ENCODE results near the gene CNGA2.
"Not testable (repeated sequence)": the region's sequence is repeated elsewhere in the genome, so short reads cannot be mapped to it uniquely, and the experiment has no call there.

CNGA2 gene

GRCh38 chrX:151734446-151734845, at the start of gene CNGA2:
Gene CNGA2, plus strand, starts transcription at chrX:151734746. Its CDS starts 3,738 bp downstream, at chrX:151738484.
- no peak for DNase-seq

DNA sequence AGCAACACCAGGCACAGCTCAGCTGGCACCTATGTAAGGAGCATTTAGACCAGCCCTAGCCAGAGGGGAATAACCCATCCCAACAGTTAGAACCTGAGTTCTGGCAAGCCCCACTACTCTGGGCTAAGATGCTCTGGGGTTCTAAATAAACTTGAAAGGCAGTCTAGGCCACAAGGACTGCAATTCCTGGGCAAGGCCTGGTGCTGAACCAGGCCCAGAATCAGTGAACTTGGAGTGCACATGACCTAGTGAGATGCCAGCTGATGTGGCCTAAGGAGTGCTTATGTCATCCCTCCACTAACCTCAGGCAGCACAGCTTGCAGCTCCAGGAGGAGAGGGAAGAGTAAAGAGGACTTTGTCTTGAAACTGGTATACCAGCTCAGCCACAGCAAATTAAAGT, 46.9 kb upstream of the CNGA2 start:
- DNase-seq = no peak

DNA sequence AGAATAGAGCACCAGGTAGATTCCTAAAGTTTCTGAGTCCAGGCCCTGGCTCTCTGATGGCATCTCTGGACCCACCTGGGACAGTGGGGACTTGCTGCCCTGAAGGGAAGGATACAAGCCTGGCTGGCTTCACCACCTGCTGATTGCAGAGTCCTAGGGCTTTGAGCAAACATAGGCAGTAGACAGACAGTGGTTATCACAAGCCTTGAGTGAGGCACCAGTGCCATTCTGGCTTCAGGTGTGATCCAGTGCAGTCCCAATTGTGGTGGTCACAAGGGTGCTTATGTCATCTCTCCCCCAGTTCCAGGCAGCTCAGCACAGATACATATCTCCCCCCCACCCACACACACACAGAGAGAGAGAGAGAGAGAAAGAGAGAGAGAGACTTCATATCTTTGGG, 45.9 kb upstream of the CNGA2 start:
- no peak for DNase-seq

DNA sequence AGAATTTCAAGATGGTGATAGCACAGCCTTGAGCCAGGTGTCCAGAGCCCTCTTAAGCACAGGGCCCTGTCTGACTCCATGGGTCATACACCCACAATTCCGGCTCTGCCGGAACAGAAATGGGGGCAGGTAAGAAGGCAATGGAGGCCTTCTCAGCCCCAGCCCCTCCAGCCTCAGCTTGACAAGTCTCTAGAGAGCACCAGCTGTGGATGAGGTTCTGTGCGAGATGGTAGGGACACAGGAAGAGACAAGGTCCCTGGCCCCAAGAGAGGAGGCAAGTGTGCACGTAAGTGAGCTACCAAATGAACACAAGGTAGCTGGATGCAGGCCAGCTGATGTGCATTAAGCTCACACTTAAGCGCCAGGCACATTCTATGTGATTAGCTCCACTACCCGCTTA, 41.7 kb upstream of the CNGA2 start:
- no peak for DNase-seq

GRCh38 chrX:151694121-151694520, 40.4 kb upstream of the CNGA2 start:
- no peak for DNase-seq

DNA sequence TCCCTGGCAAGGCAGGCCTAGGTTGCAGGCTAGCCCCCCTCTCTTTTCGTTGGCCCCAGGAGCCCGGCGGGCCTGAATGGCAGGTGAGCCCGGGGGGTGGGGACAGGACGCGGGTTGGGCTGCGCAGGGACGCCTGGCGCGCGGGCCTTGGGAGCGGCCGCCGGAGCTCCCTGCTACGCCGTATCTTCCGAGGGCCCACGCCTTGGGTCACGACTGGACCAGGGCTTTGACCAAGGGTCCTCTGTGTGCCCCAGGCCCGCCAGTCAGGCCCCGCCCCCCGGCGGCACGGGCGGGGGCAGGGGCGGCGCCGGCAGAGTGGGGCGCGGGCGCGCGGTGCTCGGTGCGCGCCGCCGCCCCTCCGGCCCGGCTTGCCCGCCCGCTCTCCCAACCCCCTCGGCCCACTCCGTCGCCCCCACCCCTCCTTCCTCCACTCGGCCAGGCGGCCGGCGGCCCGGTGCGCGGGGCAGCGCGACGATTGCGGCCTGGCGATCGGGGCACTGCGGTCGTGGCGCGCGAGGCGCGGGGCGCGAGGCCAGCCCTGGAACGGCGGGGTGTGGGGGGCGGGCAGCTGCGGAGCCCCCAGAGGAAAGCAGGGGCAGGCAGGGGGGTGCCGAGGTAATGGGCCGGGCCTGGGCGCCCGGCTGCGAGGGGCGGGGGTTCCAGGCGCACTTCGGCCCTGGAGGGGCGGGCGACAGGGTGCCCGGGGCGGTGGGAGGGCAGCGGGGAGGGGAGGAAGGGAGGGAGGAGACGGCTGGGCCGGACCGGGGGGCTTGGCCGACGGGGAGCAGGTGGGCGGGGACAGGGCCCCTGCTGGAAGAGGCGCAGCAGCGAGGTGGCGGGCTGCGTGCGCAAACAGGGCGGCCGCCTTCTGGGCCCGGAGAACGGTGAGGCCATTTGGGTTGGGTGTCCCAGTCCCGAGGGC, 39.6 kb upstream of the CNGA2 start, which contains the start of gene PRRG3:
TSS of gene PRRG3 (plus strand) at position 798 of the 922 bp plus-strand sequence. CDS start 3,357 bp downstream, outside the sequence.
- no peak for DNase-seq

DNA sequence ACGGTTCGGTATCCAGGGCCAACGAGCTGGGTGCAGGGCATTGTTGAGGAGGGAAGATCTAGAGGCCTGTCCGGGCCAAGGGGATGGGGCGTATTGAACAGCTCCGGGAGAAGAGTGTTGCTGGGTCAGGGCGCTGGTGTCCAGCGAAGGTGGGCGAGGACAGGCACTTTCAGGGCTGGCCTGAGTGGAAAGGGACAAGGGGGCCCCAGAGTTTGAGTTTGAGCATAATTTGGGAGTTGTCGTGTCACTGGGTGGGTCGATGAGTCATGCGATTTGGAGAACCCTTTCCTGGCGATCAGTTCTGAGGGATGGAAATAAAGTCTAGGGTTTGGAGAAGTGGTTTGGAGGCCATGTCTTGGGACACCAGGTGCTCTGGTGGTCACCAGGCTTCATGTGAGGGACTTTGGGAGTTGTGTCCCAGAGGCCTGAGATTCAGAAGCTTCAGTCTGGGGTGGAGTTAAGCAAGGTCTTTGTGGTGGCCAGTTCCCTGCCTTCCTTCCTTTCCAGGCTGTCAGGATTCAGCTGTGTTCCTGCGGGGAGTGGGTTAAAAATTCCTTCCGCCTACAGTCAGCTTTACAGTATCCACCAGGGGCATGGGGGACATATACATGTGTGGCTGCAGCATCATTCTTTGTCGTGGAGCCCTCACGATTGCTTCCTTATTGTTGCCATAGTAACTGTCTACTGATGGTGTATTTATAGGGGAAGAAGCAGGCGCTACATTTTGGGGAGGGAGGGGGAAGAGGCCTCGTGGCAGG, 38.8 kb upstream of the CNGA2 start:
- no peak for DNase-seq

DNA sequence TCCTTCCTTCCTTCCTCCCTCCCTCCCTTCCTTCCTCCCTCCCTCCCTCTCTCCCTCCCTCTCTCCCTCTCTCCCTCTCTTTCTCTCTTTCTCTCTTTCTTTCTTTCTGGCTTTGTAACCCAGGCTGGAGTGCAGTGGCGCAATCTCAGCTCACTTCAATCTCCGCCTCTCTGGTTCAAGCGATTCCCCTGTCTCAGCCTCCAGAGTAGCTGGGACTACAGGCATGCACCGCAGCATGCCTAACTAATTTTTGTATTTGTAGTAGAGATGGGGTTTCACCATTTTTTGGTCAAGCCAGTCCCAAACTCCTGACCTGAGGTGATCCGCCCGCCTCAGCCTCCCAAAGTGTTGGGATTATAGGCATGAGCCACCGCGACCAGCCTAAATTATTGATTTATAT, 37.5 kb upstream of the CNGA2 start:
- DNase-seq = not testable (repeated sequence)

DNA sequence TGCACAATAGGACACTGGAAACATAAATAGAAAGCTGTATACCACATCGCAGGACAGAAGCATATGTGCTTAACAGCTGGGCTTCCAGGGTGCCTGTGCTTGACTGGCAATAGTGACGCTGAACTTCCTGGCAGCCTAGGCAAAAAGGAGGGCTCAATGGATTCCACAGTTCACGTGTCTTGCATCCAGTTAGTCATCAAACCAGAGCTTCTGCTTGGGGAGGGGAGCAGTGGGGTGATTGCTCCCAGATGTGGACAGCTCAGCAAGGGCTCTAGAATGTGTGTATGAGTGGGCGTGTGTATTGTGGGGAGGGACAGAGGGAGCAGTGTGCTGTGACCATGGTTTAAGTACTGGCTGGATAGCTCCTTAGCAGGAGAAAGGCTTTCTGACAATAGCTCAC, 37.0 kb upstream of the CNGA2 start:
- DNase-seq = no peak

DNA sequence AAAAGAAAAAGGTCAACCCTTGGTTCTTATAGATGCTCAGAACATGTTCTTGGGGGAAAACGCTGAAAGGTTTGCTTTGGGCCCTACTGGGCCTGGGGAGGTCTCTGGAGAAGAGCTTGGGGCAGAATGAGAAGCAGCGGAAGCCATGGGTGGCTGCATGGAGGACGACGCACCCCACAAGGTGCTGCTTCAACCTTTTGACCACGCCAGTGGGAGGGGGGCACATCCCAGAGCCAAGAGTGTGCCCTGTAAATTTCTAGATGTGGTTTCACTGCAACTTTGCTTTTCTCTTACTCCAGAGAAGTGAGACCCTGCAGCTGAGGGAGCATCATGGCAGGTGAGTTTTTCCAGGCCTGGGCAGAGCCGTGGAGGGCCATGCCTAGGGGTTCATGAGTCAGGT, 36.1 kb upstream of the CNGA2 start:
- DNase-seq = no peak

- DNase-seq = no peak
These were observed 34.8 kb upstream of the CNGA2 start for GRCh38 chrX:151699746-151700145.

DNA sequence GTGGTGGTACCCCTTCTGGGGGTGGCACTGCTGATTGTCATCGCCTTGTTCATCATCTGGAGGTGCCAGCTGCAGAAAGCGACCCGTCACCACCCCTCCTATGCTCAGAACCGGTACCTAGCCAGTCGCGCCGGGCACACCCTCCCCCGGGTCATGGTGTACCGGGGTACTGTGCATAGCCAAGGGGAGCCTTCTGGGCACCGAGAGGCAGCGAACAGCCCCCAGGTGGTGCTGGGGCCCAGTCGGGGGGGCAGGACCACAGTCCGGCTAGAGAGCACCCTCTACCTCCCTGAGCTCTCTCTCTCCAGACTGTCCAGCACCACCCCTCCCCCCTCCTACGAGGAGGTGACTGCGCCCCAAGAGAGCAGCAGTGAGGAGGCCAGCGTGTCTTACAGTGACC, 34.0 kb upstream of the CNGA2 start:
- no peak for DNase-seq

GRCh38 chrX:151701071-151701470, 33.5 kb upstream of the CNGA2 start:
- no peak for DNase-seq

GRCh38 chrX:151701531-151701930, 33.0 kb upstream of the CNGA2 start:
- no peak for DNase-seq

GRCh38 chrX:151702026-151702714, 32.4 kb upstream of the CNGA2 start:
- no peak for DNase-seq

DNA sequence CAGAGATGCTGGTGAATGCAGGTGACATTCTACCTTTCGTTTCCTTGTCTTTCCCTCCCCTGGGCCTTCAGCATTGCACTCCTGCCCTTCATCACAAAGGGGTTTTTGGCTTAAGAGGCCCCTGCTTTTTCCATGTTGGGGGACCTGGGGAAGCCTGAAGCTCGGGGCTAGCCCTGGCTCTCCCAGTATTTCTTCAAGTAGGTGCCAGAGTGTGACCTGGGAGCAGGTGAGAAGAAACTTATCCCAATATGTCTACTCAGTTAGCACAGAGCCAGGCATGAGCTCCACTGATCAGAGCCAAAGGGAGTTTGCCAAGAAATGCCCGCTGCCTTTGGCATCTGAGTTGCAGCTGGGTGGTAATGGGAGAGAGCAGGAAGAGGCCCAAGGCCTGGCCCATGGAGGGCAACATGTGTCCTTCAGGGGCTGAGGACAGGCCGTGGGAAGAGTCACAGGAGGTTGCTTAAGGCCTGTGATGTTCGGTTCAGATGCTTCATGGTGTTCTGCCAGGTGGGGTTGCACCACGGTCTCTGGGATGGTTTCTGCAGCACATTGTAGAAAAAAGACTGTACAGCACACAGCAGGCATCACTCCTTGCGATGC, 31.7 kb upstream of the CNGA2 start:
- DNase-seq = no peak

DNA sequence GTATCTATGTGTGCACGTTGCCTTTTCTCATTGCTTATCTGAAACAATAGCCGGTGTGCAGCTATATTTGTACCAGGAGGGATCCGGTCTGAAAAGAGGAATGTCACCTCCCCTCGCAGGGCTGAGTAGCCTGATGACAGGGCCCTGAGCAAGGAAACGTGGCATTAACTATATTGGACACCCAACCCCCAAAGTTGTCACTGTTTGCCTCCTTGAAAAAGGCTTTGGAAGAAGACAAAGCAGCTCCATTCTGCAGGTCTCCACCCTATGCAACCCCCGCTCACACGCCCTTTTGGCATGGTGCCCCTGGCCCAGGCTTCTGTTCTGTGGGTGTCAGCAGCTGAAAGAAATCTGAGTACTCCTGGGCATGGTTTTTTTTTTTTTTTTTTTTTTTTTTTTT, 31.1 kb upstream of the CNGA2 start:
- DNase-seq = no peak

DNA sequence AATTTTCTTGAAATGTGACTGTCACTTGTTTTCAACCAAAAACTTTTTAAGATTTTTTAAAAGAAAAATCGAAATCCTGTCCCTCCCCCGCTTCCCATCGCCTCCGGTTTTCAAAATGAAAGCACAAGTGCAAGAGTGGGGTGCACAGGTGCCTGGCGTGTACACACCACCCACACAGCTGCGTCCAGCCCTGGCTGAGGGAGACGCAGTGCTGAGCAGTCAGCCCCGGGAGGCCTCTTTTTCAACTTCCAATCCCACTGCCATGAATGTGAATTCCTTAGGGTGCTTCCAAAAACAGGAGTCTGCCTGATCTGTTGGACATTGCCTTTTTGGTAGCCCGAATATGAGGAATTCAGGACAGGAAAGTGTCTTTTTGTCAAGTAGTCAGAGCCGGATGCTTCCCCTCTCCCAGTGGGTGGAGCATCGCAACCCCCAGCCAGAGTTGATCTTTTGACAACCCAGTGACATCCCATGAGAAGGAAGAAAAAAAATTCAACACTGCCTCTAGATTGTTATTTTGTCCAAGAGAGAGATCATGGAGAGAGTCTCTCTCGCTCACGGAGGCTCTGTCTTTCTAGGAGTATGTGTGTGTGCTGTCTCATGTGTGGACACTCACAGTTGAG, 30.4 kb upstream of the CNGA2 start:
- DNase-seq = no peak

DNA sequence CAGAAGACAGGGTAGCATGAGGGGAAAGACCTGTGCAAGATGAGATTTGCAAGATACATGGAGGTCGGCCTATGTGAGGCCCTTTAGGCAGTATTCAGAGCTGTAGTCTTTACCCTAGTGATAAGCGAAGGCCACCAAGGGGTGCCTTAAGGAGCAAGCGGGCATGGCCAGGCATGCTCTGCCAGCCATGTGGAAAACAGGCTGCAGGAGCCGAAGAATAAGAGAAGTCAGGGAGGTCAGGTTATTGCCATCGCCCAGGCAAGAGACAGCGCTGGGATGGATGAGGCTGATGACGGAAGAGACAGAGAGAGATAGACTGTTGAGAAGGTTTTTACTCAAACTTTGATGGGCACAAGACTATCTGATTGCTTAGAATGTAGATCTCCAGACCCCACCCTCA, 25.7 kb upstream of the CNGA2 start:
- no peak for DNase-seq

GRCh38 chrX:151710457-151710856, 24.1 kb upstream of the CNGA2 start:
- DNase-seq = no peak

DNA sequence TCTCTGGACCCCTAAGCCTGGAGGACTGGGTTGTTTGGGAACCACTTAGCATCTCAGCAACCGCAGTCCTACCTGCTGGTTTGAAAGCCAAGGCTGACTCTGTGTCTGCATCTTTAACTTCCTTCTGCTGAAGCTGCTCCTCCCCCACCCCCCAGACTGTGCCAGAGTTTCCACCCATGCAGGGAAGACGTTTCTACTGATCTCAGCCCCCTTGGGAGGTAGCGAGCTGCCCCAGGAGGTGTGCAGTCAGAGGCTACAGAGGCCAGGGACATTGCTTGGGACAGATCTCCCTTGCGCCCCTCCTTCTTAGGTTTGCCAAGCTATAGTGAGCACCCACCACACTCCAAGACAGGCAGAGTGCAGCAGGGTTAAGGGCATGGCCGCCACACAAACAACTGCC, 23.4 kb upstream of the CNGA2 start:
- DNase-seq = no peak

DNA sequence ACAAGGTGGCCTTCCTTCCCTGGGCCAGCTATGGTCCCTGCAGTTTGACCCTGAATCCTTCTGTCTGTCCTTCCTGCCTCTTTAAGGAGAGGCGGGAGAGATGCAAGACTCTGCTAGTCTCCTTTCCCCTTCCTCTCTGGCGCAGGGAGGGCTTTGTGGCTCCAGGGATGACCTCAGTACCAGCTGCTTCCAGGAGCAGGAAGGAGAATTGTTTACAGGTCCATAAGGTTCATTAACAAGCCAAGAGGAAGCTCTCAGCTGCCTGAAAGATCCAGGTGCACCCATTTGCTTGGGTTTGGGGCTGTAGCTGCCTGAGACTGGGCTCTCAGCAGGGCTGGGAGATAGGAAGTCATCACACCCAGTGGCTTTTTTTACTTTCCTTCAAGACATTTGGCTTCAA, 22.8 kb upstream of the CNGA2 start:
- DNase-seq = no peak

DNA sequence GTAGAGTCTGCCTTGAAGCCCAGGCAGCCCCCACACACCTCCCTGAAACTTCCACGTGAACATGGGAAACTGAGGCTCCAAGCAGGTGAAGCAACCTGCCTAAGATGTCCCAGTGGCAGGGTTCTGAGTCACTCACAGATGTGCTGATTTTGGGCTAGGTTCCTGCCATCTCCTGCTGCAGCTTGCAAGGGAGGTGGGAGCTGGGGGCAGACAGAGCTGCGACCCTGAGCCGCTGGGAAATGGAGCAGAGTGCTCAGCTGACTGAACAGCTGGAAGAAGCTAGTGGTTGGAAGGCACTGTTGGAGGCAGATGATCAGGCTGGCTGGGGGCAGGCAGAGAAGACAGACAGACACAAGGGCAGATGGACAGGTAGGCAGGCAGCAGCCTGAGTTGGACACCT, 22.3 kb upstream of the CNGA2 start:
- DNase-seq = no peak
